GM12878 (cell line): Measurements from ENCODE around the gene AGTPBP1. TPM values are rescaled to one million over a fixed set of nuclear protein-coding genes. Genes with fewer than 3 reads are reported as not detected.

Experiments
- HDAC2 ChIP-seq: fragments of 200-600 bp; sonication (generic); IDR thresholded peaks from 2 replicates; pipeline ENCODE4 v1.6.1; 2017
- IKZF2 ChIP-seq, 2 experiments: fragments of 450-650 bp; IDR thresholded peaks; 2 replicates each; pipeline ENCODE4 v1.6.1; 2017; ENCODE audit warnings: mild to moderate bottlenecking in 2 of 2, moderate library complexity in 2 of 2
- LARP7 ChIP-seq: fragments of 450-650 bp; IDR thresholded peaks from 2 replicates; pipeline ENCODE4 v1.6.1; 2017; ENCODE audit warnings: mild to moderate bottlenecking
- MEF2A ChIP-seq: IDR thresholded peaks from 2 replicates; pipeline ENCODE4 v1.6.1; 2011; ENCODE audit warnings: low read depth, mild to moderate bottlenecking, low read length, moderate library complexity; ENCODE audit not compliant: insufficient read depth
- MTA3 ChIP-seq: IDR thresholded peaks from 2 replicates; pipeline ENCODE4 v1.6.1; 2012; ENCODE audit warnings: low read length, inconsistent platforms, borderline replicate concordance
- PRDM15 ChIP-seq: fragments of 450-650 bp; formaldehyde crosslinking; IDR thresholded peaks from 2 replicates; pipeline ENCODE4 v1.4.0; 2020; ENCODE audit warnings: mild to moderate bottlenecking, moderate library complexity
- RAD51 ChIP-seq: fragments of 450-650 bp; IDR thresholded peaks from 2 replicates; pipeline ENCODE4 v1.6.1; 2016; ENCODE audit warnings: moderate library complexity, mild to moderate bottlenecking, inconsistent platforms
- RFX5 ChIP-seq: IDR thresholded peaks from 2 replicates; pipeline ENCODE4 v1.6.1; 2011; ENCODE audit warnings: low read depth, low read length, improper control_type of control experiment
- SIX5 ChIP-seq: IDR thresholded peaks from 2 replicates; pipeline ENCODE4 v1.6.1; 2011; ENCODE audit warnings: mild to moderate bottlenecking, low read depth, low read length, moderate library complexity; ENCODE audit not compliant: severe bottlenecking
- SREBF2 ChIP-seq: IDR thresholded peaks from 2 replicates; pipeline ENCODE4 v1.6.1; 2012; ENCODE audit warnings: mild to moderate bottlenecking, low read length
- ZNF687 ChIP-seq: fragments of 450-650 bp; IDR thresholded peaks from 2 replicates; pipeline ENCODE4 v1.6.1; 2017; ENCODE audit warnings: mild to moderate bottlenecking, moderate library complexity
- polyA plus RNA-seq, 11 experiments: library from polyadenylated mRNA; depleted of rRNA in 4 of 11; unstranded in 6 of 11; stranded (reverse) in 5 of 11; fragments of >200 nt; fragmentation: Nextera tagmentation in 4 of 11; fragmentation: Illumina TruSeq in 1 of 11; extraction: Ambion mirVana in 4 of 11; extraction: Trizol in 1 of 11; gene quantifications; 1 replicate in 1 of 11; 2 replicates in 10 of 11; pipeline versions ENCODE4 v1.2.1 to v1.2.3, GENCODE V29; 2011 to 2016; ENCODE audit warnings: inconsistent platforms in 2 of 11, missing spikeins in 2 of 11, low read depth in 1 of 11
- total RNA-seq, 4 experiments: library from RNA; depleted of rRNA in 3 of 4; stranded (reverse); fragments of >200 nt in 3 of 4; fragmentation: Illumina TruSeq in 1 of 4; extraction: Trizol in 1 of 4; gene quantifications; 2 replicates each; pipeline versions ENCODE4 v1.2.1 to v1.2.3, GENCODE V29; 2013 to 2021
- TF ChIP-seq, protein P1 (sequence below): IDR thresholded peaks from 2 replicates; pipeline ENCODE4 v1.6.1; 2012; ENCODE audit warnings: low read depth, low read length, improper control_type of control experiment
- TF ChIP-seq, protein P2 (sequence below): fragments of 450-650 bp; IDR thresholded peaks from 2 replicates; pipeline ENCODE4 v1.6.1; 2016; ENCODE audit warnings: mild to moderate bottlenecking

Gene AGTPBP1
- total and polyA plus RNA-seq, 10 of the 15 experiments (the other 5 are each of a cell fraction or from before 2014, with no cell fraction given) = 6.1 to 35.2 (median 20.0) TPM

GRCh38 chr9:85729882-85730281, 11.9 kb downstream of the AGTPBP1 start (continued):
- no peak for TF ChIP-seq ZNF687
- TF ChIP-seq MTA3 = no peak
- no peak for TF ChIP-seq RAD51
- TF ChIP-seq, protein P1, sequence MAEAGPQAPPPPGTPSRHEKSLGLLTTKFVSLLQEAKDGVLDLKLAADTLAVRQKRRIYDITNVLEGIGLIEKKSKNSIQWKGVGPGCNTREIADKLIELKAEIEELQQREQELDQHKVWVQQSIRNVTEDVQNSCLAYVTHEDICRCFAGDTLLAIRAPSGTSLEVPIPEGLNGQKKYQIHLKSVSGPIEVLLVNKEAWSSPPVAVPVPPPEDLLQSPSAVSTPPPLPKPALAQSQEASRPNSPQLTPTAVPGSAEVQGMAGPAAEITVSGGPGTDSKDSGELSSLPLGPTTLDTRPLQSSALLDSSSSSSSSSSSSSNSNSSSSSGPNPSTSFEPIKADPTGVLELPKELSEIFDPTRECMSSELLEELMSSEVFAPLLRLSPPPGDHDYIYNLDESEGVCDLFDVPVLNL = no peak
- TF ChIP-seq SIX5 = no peak
- TF ChIP-seq HDAC2 = no peak
- TF ChIP-seq RFX5 = no peak
- TF ChIP-seq PRDM15 (CRISPR knock-in tag) = no peak
- TF ChIP-seq IKZF2 (IDR thresholded peaks at IDR 0.05) = no peak
- no peak for TF ChIP-seq SREBF2
- no peak for TF ChIP-seq LARP7
- TF ChIP-seq, protein P2, sequence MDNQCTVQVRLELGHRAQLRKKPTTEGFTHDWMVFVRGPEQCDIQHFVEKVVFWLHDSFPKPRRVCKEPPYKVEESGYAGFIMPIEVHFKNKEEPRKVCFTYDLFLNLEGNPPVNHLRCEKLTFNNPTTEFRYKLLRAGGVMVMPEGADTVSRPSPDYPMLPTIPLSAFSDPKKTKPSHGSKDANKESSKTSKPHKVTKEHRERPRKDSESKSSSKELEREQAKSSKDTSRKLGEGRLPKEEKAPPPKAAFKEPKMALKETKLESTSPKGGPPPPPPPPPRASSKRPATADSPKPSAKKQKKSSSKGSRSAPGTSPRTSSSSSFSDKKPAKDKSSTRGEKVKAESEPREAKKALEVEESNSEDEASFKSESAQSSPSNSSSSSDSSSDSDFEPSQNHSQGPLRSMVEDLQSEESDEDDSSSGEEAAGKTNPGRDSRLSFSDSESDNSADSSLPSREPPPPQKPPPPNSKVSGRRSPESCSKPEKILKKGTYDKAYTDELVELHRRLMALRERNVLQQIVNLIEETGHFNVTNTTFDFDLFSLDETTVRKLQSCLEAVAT = no peak
- TF ChIP-seq MEF2A = no peak
